ENCODE results near the gene CST4.
"Not testable (repeated sequence)": the region's sequence is repeated elsewhere in the genome, so short reads cannot be mapped to it uniquely, and the experiment has no call there.

Gene CST4

DNA sequence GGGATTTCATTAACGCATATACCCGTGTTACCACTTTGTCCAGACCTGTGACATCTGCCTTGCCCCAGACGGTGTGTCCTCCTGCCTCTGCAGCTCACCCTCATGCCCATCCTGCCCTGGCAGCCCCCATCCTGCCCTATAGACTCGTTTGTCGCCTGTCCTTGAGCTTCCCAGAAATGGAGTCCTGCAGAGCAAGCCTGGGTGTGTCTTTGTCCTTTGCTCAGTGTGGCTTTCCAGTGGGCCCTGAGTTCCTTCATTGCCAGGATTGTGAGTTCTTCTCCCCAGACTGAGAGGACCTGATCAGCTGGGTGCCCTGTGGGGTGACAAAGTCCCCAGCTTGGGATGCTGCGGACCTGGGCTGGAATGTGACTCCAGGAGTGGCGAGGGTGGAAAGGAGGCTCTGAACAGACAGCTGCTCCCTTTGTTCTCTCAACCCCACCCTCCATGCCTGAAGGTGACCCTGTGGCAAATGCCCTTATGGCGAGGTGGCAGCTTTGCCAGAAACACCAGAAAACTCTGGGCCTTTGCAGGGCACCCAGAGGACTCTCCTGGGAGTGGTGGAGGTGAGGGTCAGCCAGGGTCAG lies 48.7 kb downstream of the CST4 start:
- DNase-seq = no peak

DNA sequence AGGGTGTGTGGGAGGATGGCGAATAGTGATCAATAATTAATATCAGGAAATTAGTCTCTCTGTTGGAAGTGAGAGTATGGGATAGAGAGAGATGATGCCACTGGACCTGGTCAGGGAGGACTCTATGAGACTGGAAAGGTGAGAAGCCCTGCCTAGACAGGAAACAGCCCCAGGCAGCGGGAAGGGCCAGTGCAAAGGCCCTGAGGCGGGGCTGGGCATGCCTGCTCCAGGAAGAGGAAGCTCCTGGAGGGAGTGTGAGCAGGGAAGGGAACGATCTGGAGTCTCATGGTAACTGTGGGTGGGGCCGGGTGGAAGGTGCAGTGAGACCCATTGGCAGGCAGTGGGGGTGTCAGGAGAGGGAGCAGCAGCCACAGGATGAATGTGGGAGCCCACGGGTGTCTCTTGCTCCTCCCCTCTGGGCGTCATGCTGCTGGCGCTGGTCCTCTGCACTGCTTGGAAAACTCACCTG lies 49.3 kb downstream of the CST4 start:
- DNase-seq = no peak

DNA sequence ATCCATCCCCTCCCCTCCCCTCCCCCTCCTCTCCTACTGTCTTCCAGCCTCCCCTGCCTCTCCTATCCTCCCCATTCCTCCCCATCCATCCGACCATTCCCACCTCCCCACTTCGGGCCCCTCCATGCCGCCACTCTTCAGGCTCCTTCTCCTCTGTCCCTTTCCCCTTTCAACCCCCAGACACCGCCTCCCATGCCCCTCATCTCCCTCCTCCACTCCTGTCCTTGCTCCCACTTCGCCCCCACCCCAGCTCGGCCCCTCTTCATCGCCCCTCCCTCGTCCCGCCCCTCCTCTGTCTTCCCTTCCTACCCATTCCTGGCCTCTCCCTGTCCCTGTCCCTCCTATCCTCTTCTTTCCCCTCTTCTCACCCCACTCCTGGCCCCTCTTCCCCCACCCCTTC lies 50.5 kb downstream of the CST4 start:
- DNase-seq = no peak

DNA sequence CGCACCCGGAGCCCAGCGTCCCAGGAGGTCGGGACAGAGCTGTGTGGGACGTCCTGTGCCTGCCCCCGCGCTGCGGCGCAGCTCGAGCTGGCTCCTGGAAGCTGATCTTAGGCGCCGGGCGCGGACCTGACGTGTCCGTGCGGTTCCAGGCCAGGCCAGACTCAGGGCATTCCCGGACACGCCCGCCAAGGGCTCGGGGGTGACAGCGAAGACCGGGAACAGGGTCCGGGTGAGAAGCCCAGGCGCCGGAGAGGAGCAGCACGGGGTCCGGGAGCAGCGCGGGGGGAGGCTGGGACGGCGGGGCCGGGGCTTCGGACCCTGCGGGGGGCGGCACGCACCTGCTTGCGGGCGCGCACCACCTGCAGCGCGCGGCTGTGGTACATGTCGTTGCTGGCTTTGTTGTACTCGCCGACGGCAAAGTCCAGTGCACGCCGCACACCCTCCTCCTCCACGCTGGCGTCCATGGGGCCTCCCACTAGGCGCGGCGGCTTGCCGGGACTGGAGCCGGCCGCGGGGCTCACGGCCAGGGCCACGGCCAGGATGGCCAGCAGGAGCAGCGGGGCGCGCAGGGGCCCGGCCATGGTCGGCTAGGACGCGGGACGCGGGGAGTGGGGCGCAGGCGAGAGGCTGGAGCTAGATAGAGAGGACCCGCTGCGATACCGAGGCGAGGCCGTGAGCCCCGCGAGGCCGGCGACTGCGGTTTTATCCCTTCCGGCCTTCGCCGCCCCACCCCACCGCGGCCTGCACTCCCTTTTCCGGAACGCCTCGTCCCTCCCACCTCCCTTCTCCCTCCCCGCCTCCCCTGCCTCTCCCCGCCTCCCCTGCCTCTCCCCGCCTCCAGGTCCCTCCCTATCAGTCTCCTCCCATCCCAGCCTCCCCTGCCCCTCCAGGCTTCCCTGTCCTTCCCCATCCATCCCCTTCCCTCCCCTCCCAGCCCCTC lies 51.3 kb downstream of the CST4 start, which contains the start of gene CST3:
Gene CST3 (minus strand): TSS at position 674 of the 940 bp plus-strand sequence. CDS start 93 bp downstream, at position 581.
- peak; percentile 88 for DNase-seq

DNA sequence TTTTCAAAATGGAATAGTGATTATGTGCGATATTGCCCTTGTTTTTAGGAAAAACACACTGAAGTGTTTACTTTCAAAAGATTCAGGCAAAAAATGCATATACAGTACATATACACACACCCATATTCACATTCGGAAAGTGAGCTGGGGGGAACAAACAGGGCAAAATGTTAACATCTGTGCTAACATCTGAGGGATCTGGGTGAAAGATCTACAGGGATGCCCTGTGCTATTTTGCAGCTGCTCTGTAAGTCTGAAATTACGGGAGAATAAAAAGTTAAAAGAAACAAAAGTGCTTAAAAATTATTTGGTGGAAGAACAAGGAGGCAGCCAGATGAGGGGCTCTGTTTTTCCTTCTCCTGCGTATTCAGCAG lies 51.9 kb downstream of the CST4 start:
- DNase-seq = no peak

DNA sequence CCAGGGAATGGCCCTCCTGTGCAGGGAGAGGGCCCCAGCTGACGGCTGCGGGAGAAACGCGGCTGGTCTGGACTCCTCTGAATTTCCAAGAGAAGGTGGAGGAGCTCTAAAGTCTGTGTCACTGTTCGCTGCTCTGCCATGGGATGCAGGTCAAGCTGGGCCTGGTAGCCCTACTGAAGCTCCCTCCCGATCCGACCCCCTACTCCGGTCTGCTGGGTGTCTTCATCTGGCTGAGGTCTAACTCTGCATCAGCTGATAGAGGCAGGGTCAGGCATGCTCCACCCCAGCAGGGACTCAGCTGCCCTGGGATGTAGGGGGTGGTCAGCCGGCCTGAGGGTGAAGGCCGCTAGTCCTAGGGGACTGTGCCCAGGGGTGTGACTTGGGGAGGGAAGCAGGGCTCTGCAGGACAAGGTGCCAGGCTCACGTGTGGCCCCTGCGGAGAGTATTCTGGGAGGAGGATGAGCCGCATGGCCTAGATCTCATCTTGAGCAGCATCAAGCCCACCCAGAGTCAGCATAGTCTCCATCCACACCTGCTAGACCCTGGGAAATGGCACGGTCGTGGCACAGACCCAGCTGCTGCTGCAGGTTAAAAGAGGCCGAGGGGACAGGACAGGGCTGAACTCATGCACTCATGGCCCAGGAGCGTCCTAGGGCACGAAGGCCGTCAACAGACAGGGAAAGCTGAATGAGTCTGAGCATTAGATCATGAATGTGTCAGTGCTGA lies 52.5 kb downstream of the CST4 start:
- no peak for DNase-seq

DNA sequence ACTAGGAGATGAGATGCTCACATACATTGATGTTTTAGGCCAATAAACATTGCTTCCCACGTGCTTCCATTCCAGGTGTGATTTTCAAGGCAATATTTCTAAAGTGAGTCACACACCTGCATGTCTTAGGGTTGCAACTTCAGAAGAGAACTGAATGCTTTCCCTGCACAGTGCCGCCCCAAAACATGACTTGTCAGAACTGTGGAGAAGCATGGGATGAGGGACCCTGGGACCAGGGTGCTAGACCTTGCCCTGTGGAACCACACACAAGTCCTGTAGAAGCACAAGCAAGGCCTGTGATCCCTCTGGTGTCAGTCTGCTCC lies 53.1 kb downstream of the CST4 start:
- not testable (repeated sequence) for DNase-seq

Measured in NCI-H510A treated with DMSO at 0.1 percent for 48 hours (cell line).